Neuronal stem cell (in vitro differentiated cells): ENCODE measurements around the gene CYP19A1.
A peak's percentile ranks its signal among the peaks of the same experiment; 100 is the strongest.

Experiments used
- DNase-seq: peaks from one replicate; pipeline ENCODE4 v3.0.0-alpha.2; 2013; ENCODE audit warnings: low spot score
- H2AFZ ChIP-seq: one replicate; pipeline ENCODE4 v1.6.1; 2013; ENCODE audit warnings: mild to moderate bottlenecking, low read length, inconsistent platforms
- H2AK5ac ChIP-seq: 2 replicates; pipeline ENCODE4 v1.6.1; 2013; ENCODE audit warnings: low read depth, mild to moderate bottlenecking, inconsistent platforms, low read length, moderate library complexity, mixed read lengths
- H2BK120ac ChIP-seq: 2 replicates; pipeline ENCODE4 v1.6.1; 2013; ENCODE audit warnings: low read depth, mild to moderate bottlenecking, inconsistent platforms, low read length, moderate library complexity, mixed read lengths
- H2BK12ac ChIP-seq: one replicate; pipeline ENCODE4 v1.6.1; 2013; ENCODE audit warnings: low read length, inconsistent platforms
- H2BK15ac ChIP-seq: 2 replicates; pipeline ENCODE4 v1.6.1; 2013; ENCODE audit warnings: mild to moderate bottlenecking, low read length, inconsistent platforms, mixed read lengths
- H2BK5ac ChIP-seq: one replicate; pipeline ENCODE4 v1.6.1; 2013; ENCODE audit warnings: inconsistent platforms, mild to moderate bottlenecking, low read length, moderate library complexity
- H3K14ac ChIP-seq: one replicate; pipeline ENCODE4 v1.6.1; 2013; ENCODE audit warnings: low read length, inconsistent platforms
- H3K18ac ChIP-seq: 2 replicates; pipeline ENCODE4 v1.6.1; 2013; ENCODE audit warnings: low read length, inconsistent platforms
- H3K23ac ChIP-seq: 2 replicates; pipeline ENCODE4 v1.6.1; 2013; ENCODE audit warnings: low read depth, mild to moderate bottlenecking, mixed read lengths, low read length, inconsistent platforms; ENCODE audit not compliant: poor library complexity
- H3K27ac ChIP-seq: replicated peaks from 3 replicates; pipeline ENCODE4 v1.5.1; 2013; ENCODE audit warnings: low read length, inconsistent platforms
- H3K27me3 ChIP-seq, 3 experiments: 2 replicates each; pipeline ENCODE4 v1.6.1; 2013; ENCODE audit warnings: low read length in 3 of 3, mild to moderate bottlenecking in 2 of 3, inconsistent platforms in 1 of 3, low read depth in 1 of 3, mixed read lengths in 1 of 3, moderate library complexity in 1 of 3; ENCODE audit not compliant: control insufficient read depth in 3 of 3, insufficient read depth in 3 of 3
- H3K36me3 ChIP-seq, 2 donors: replicated peaks in 1 of 2; 2 replicates each; pipeline ENCODE4 v1.6.1; 2013; ENCODE audit warnings: low read length in 2 of 2; ENCODE audit not compliant: control insufficient read depth in 2 of 2, insufficient read depth in 2 of 2
- H3K4ac ChIP-seq: 2 replicates; pipeline ENCODE4 v1.6.1; 2013; ENCODE audit warnings: inconsistent platforms, mild to moderate bottlenecking, low read length, moderate library complexity
- H3K4me1 ChIP-seq, 2 donors: 1 replicate in 1 of 2; 2 replicates in 1 of 2; pipeline ENCODE4 v1.6.1; 2013; ENCODE audit warnings: low read length in 2 of 2, low read depth in 1 of 2; ENCODE audit not compliant: control insufficient read depth in 2 of 2, insufficient read depth in 1 of 2
- H3K4me2 ChIP-seq: one replicate; pipeline ENCODE4 v1.6.1; 2013; ENCODE audit warnings: mild to moderate bottlenecking, low read length, inconsistent platforms; ENCODE audit not compliant: insufficient read depth, poor library complexity, severe bottlenecking
- H3K4me3 ChIP-seq, 2 donors: 2 replicates each; pipeline ENCODE4 v1.5.1; 2013; ENCODE audit warnings: low read length in 2 of 2, mild to moderate bottlenecking in 2 of 2, inconsistent platforms in 1 of 2, moderate library complexity in 1 of 2
- H3K79me1 ChIP-seq: one replicate; pipeline ENCODE4 v1.6.1; 2013; ENCODE audit warnings: low read depth, mild to moderate bottlenecking, inconsistent platforms, low read length, moderate library complexity
- H3K9ac ChIP-seq: one replicate; pipeline ENCODE4 v1.6.1; 2013; ENCODE audit warnings: mild to moderate bottlenecking, low read depth, low read length, inconsistent platforms; ENCODE audit not compliant: poor library complexity
- H3K9me3 ChIP-seq, 2 donors: replicated peaks in 1 of 2; 2 replicates each; pipeline versions ENCODE3 to v1.6.1; 2013; ENCODE audit warnings: low read length in 2 of 2, mild to moderate bottlenecking in 2 of 2, inconsistent platforms in 1 of 2, low read depth in 1 of 2, mixed read lengths in 1 of 2, moderate library complexity in 1 of 2; ENCODE audit not compliant: control insufficient read depth in 2 of 2, insufficient read depth in 1 of 2
- H4K8ac ChIP-seq: one replicate; pipeline ENCODE4 v1.6.1; 2013; ENCODE audit warnings: low read depth, mild to moderate bottlenecking, inconsistent platforms, low read length, moderate library complexity
- H4K91ac ChIP-seq: one replicate; pipeline ENCODE4 v1.6.1; 2013; ENCODE audit warnings: low read length, low read depth, mild to moderate bottlenecking, inconsistent platforms; ENCODE audit not compliant: poor library complexity
- WGBS, 2 donors: extraction: QIAGEN DNeasy Blood & Tissue Kit; methylation state at CpG; one replicate each; pipeline ENCODE4 v1.1.7; 2013; ENCODE audit warnings: missing lambda C conversion rate in 2 of 2, mixed read lengths in 1 of 2; ENCODE audit not compliant: insufficient read length in 2 of 2, insufficient replicate concordance in 1 of 2; ENCODE audit errors: extremely low coverage in 2 of 2; 5-methylcytosine and 5-hydroxymethylcytosine counted together

CYP19A1 gene

DNA sequence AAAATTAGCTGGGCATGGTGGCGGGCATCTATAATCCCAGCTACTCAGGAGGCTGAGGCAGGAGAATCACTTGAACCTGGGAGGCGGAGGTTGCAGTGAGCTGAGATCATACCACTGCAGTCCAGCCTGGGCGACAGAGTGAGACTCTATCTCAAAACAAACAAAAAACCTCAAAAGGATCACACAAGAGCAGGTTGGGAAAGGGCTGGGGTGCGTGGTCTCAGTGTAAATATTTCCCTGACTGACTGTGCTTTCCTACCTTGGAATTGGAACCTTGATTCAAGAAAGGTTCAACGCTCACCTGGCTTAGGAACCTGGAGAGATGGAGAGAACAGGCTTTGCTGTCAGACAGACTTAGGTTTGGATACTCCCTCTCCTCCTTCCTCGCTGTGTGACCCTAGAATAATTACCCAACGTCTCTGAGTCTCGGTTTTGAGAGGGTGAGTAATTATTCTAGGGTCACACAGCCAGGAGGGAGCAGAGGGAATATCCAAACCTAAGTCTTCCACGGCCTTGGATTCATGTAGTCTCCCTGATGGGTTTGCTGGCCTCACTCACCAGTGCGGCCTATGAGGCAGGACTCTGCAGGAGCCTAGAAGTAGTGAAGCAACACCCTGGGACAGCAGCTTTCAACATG, 24.6 kb downstream of the CYP19A1 start:
- no peak overlapping the region for H2BK120ac ChIP-seq
- no peak for DNase-seq
- no peaks in the 10 kb centered on the region for H3K27me3 ChIP-seq
- H3K23ac ChIP-seq, result no peak overlapping the region
- H3K4me2 ChIP-seq, result no peak overlapping the region
- H3K36me3 ChIP-seq, result no peaks in the 10 kb centered on the region
- no peaks in the 10 kb centered on the region for H3K9me3 ChIP-seq
- H2BK15ac ChIP-seq, result no peak overlapping the region
- H3K4me1 ChIP-seq, result no peaks in the 10 kb centered on the region
- peak overlapping the region; percentile 41 for H3K18ac ChIP-seq
- no CpG with 5 or more reads among the region's 10 CpGs for WGBS, 2 donors
- no peak overlapping the region for H2BK5ac ChIP-seq
- no peak overlapping the region for H2AFZ ChIP-seq
- H3K14ac ChIP-seq, result no peak overlapping the region
- H3K4me3 ChIP-seq, result no peak overlapping the region
- no peak overlapping the region for H4K8ac ChIP-seq
- H3K4ac ChIP-seq, result no peak overlapping the region
- H2AK5ac ChIP-seq, result no peak overlapping the region
- H2BK12ac ChIP-seq, result no peak overlapping the region
- no peaks in the 10 kb centered on the region for H3K79me1 ChIP-seq
- no peak overlapping the region for H3K27ac ChIP-seq
- no peak overlapping the region for H4K91ac ChIP-seq
- no peak overlapping the region for H3K9ac ChIP-seq

DNA sequence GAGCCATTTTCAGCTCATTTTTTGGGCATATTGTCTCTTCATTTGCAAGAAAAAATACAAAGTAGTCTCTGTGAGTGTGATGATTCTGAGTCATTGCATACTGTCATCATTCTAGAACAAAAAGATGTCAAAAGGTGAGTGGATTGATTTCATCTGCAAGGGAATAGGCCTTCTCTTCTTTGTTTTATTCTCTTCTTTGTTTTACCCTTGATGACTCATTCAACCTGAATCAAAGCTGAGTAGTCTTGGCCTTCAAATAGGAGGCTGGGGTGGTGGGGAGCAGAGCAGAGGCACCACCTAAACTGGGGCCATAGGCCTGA, 25.4 kb downstream of the CYP19A1 start:
- no peaks in the 10 kb centered on the region for H3K9me3 ChIP-seq
- H3K4me1 ChIP-seq, result no peaks in the 10 kb centered on the region
- H3K27ac ChIP-seq, result no peak overlapping the region

DNA sequence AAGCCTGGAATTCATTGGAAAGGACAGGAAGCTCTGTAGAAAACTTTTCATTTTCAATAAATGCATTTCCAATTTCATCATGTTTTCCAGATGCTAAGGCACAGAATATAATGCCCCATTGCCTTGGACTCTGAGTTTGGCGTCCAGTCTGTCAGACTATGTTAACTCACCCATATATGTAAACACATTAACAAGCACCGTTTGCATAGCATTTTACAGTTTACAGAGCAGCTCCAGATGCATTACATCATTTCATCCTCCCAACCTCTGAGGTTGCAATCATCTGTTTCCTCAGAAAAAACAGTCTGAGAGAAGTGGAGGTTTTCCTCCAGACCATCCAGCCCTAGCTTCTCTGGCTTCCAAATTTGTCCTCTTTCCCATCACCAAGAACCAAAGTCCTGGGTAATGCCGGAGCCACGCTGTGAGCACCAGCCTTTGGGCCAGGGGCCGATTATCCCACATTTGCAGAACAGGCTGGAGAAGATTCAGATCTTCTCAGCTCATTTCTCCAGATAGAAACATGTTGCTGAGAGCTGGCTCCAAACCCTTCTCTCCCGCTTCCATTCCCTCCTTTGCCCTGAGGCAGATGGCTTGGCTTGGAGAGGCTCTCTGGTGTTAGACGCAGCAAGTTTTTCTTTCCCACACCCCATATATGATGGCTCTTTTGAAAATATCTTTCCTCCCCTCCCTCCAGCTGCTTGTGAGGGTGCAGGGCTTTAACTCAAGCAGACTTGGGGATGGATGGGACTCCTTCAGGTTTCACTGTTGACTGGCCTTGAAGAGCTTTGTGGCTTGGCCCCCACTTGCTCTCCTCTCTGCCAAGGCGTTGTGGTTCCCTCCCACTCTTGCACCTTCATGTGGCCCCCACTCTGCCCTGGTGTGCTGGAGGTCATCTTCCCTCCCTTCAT, 26.0 kb downstream of the CYP19A1 start:
- Histone ChIP-seq H2BK15ac (no peak overlapping the region), H2BK120ac (no peak overlapping the region), H3K14ac (no peak overlapping the region), H2BK12ac (no peak overlapping the region), H3K4me1 (no peaks in the 10 kb centered on the region), H3K18ac (no peak overlapping the region), H3K9ac (no peak overlapping the region), H3K36me3 (no peaks in the 10 kb centered on the region), H3K27ac (no peak overlapping the region), H3K23ac (no peak overlapping the region), H2AK5ac (no peak overlapping the region), H2AFZ (no peak overlapping the region), H3K4me2 (no peak overlapping the region), H3K4ac (no peak overlapping the region), H3K79me1 (no peaks in the 10 kb centered on the region), H2BK5ac (no peak overlapping the region), H3K9me3 (no peaks in the 10 kb centered on the region), H3K4me3 (no peak overlapping the region), H4K8ac (no peak overlapping the region), H3K27me3 (no peaks in the 10 kb centered on the region), H4K91ac (no peak overlapping the region)
- no peak for DNase-seq
- no CpG with 5 or more reads among the region's 8 CpGs for WGBS, 2 donors

More for the DNA sequence above, 25.4 kb downstream of the CYP19A1 start:
- Histone ChIP-seq H3K14ac (no peak overlapping the region), H3K4me3 (no peak overlapping the region), H4K8ac (no peak overlapping the region), H3K23ac (no peak overlapping the region), H2BK15ac (no peak overlapping the region), H3K9ac (no peak overlapping the region), H3K36me3 (no peaks in the 10 kb centered on the region), H3K27me3 (no peaks in the 10 kb centered on the region), H3K79me1 (no peaks in the 10 kb centered on the region), H2BK120ac (no peak overlapping the region), H4K91ac (no peak overlapping the region), H3K4ac (no peak overlapping the region), H3K18ac (no peak overlapping the region), H2BK12ac (no peak overlapping the region), H3K4me2 (no peak overlapping the region), H2AFZ (no peak overlapping the region), H2AK5ac (no peak overlapping the region), H2BK5ac (no peak overlapping the region)
- no peak for DNase-seq

DNA sequence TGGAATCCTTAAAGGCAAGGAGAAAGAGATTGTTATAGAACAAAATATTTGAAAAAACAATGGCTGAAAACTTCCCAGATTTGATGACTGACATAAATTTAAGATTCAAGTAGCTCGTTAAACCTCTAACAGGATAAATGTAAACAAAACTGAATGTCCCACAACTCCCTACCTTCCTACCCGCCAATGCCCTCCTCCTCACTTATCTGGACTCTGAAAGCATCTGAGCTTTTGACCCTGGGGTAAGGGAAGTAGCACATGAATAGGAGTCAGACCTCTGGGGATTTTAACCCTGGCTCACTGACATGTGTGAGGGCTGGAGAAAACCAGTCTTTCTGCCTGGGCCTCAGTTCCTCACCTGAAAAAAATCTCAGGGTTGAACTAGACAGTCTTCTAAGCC, 26.9 kb downstream of the CYP19A1 start:
- Histone ChIP-seq H3K36me3 (no peaks in the 10 kb centered on the region), H3K4me1 (no peaks in the 10 kb centered on the region), H2BK5ac (no peak overlapping the region), H3K14ac (no peak overlapping the region), H3K9me3 (no peaks in the 10 kb centered on the region), H2BK120ac (no peak overlapping the region), H3K4me3 (no peak overlapping the region), H3K23ac (no peak overlapping the region), H4K91ac (no peak overlapping the region), H3K9ac (no peak overlapping the region), H3K18ac (no peak overlapping the region), H3K27me3 (no peaks in the 10 kb centered on the region), H2AFZ (no peak overlapping the region), H4K8ac (no peak overlapping the region), H3K4me2 (no peak overlapping the region), H2BK15ac (no peak overlapping the region), H3K4ac (no peak overlapping the region), H2BK12ac (no peak overlapping the region), H2AK5ac (no peak overlapping the region), H3K27ac (no peak overlapping the region), H3K79me1 (no peaks in the 10 kb centered on the region)
- no peak for DNase-seq
- no CpG with 5 or more reads among the region's 2 CpGs for WGBS, 2 donors
